GM12878 (cell line): ENCODE results near the gene MBOAT7.
A peak's percentile ranks its signal among the peaks of the same experiment; 100 is the strongest.

Source experiments
- CEBPB ChIP-seq, 2 experiments: fragments of 150-350 bp in 1 of 2; IDR thresholded peaks; 2 replicates each; pipeline ENCODE4 v1.6.1; 2012 to 2014; ENCODE audit warnings: low read depth in 2 of 2, low read length in 2 of 2, borderline replicate concordance in 1 of 2, inconsistent platforms in 1 of 2
- CREB1 ChIP-seq: IDR thresholded peaks from 2 replicates; pipeline ENCODE4 v1.6.1; 2012; ENCODE audit warnings: low read depth, mild to moderate bottlenecking, inconsistent platforms
- CTCF ChIP-seq, 3 experiments: IDR thresholded peaks in 2 of 3; conservative IDR thresholded peaks in 1 of 3; 2 replicates each; pipeline ENCODE4 v1.5.1; 2011; ENCODE audit warnings: low read depth in 3 of 3, low read length in 3 of 3, mild to moderate bottlenecking in 3 of 3, control low read depth in 2 of 3, moderate library complexity in 2 of 3, inconsistent platforms in 1 of 3, mixed read lengths in 1 of 3; ENCODE audit not compliant: control insufficient read depth in 2 of 3, insufficient read depth in 1 of 3; ENCODE audit errors: extremely low read depth in 1 of 3
- POLR2A ChIP-seq: IDR thresholded peaks from 2 replicates; pipeline ENCODE4 v1.6.1; 2011; ENCODE audit warnings: low read depth, mild to moderate bottlenecking, low read length
- RBBP5 ChIP-seq: fragments of 200-600 bp; sonication (generic); conservative IDR thresholded peaks from 2 replicates; pipeline ENCODE4 v1.6.1; 2016
- SIN3A ChIP-seq: IDR thresholded peaks from 2 replicates; pipeline ENCODE4 v1.6.1; 2012; ENCODE audit warnings: low read depth, low read length, improper control_type of control experiment
- SMC3 ChIP-seq: IDR thresholded peaks from 2 replicates; pipeline ENCODE4 v1.6.1; 2011; ENCODE audit warnings: low read length, improper control_type of control experiment, borderline replicate concordance
- YY1 ChIP-seq: IDR thresholded peaks from 2 replicates; pipeline ENCODE4 v1.6.1; 2011; ENCODE audit warnings: low read depth, mild to moderate bottlenecking, low read length
- ZBTB33 ChIP-seq: fragments of 450-650 bp; IDR thresholded peaks from 2 replicates; pipeline ENCODE4 v1.6.1; 2017; ENCODE audit warnings: mild to moderate bottlenecking
- ZBTB40 ChIP-seq: fragments of 450-650 bp; IDR thresholded peaks from 2 replicates; pipeline ENCODE4 v1.6.1; 2016; ENCODE audit warnings: mild to moderate bottlenecking, moderate library complexity, borderline replicate concordance
- ZSCAN29 ChIP-seq: fragments of 450-650 bp; IDR thresholded peaks from 2 replicates; pipeline ENCODE4 v1.6.1; 2017; ENCODE audit warnings: mild to moderate bottlenecking, moderate library complexity
- ZZZ3 ChIP-seq: IDR thresholded peaks from 2 replicates; pipeline ENCODE4 v1.6.1; 2011; ENCODE audit warnings: low read depth; ENCODE audit not compliant: control insufficient read depth, insufficient read length

GRCh38 chr19:54154603-54155345, 34.6 kb downstream of the MBOAT7 start:
- no peak for TF ChIP-seq CEBPB (IDR thresholded peaks at IDR 0.05; ENCODE audit: borderline replicate concordance in 1 of 2, low read depth in 2 of 2, low read length in 2 of 2)
- TF ChIP-seq CREB1 = no peak
- TF ChIP-seq CTCF (IDR thresholded peaks at IDR 0.05 in 2 of 3, conservative IDR thresholded peaks at IDR 0.05 in 1 of 3; ENCODE audit: control insufficient read depth in 2 of 3, extremely low read depth in 1 of 3, insufficient read depth in 1 of 3, low read depth in 3 of 3, low read length in 3 of 3) = no peak
- no peak for TF ChIP-seq RBBP5
- no peak for TF ChIP-seq SIN3A
- TF ChIP-seq YY1 = no peak
- peak; percentile 64; the same call in 1 of the 2 replicates for TF ChIP-seq POLR2A
- TF ChIP-seq ZBTB33 = no peak
- no peak for TF ChIP-seq ZZZ3
- no peak for TF ChIP-seq SMC3
- TF ChIP-seq ZSCAN29 = no peak
- no peak for TF ChIP-seq ZBTB40
